Esophagus squamous epithelium (tissue), 5 donors: ENCODE data around the gene CDC42BPA. TPM values are rescaled to one million over a fixed set of nuclear protein-coding genes. Genes with fewer than 3 reads are reported as not detected.

ENCODE experiments used
- DNase-seq: peaks from one replicate; lab custom pipeline; 2025; lab: John Stamatoyannopoulos, UW
- H3K27ac ChIP-seq, 4 donors: fragments of 200-600 bp; sonication (generic); one replicate each; pipeline ENCODE4 v1.5.1; 2016 to 2019; ENCODE audit warnings: mild to moderate bottlenecking in 1 of 4
- H3K27me3 ChIP-seq, 4 donors: fragments of 200-600 bp; sonication (generic); 1 replicate in 3 of 4; 2 replicates in 1 of 4; pipeline versions ENCODE4 v1.5.1 to v1.6.0; 2017 to 2021; ENCODE audit warnings: antibody characterized with exemption in 1 of 4
- H3K36me3 ChIP-seq, 3 donors: fragments of 200-600 bp; sonication (generic); one replicate each; pipeline ENCODE4 v1.5.1; 2016 to 2019
- H3K4me1 ChIP-seq, 3 donors: fragments of 200-600 bp; sonication (generic); one replicate each; pipeline ENCODE4 v1.5.1; 2017 to 2019
- H3K4me3 ChIP-seq, 4 donors: fragments of 200-600 bp; sonication (generic); 1 replicate in 3 of 4; 2 replicates in 1 of 4; pipeline ENCODE4 v1.5.1; 2016 to 2019; ENCODE audit warnings: mild to moderate bottlenecking in 2 of 4, moderate library complexity in 1 of 4
- H3K9me3 ChIP-seq, 3 donors: fragments of 200-600 bp; sonication (generic); one replicate each; pipeline ENCODE4 v1.5.1; 2016 to 2019
- POLR2A ChIP-seq, 4 donors: fragments of 450-650 bp; IDR thresholded peaks; one replicate each; pipeline ENCODE4 v1.6.1; 2017; ENCODE audit warnings: antibody characterized with exemption in 4 of 4, mild to moderate bottlenecking in 4 of 4, moderate library complexity in 3 of 4
- WGBS, 2 donors: methylation state at CpG; one replicate each; pipeline ENCODE4 v1.1.5; 2018; 5-methylcytosine and 5-hydroxymethylcytosine counted together
- intact Hi-C: fragments of 100-400 bp; cut with DNase I; formaldehyde crosslinking; loops from one replicate; pipeline ENCODE4 v1.15.0; 2022
- total RNA-seq, 4 donors: library from RNA; depleted of rRNA; stranded (reverse); fragments of >200 nt; gene quantifications; one replicate each; pipeline ENCODE4 v1.1.0, GENCODE V29; 2016
- TF ChIP-seq, protein P1 (sequence below), 6 experiments: fragments of 450-650 bp in 4 of 6; fragments of 200-600 bp in 2 of 6; sonication (generic) in 2 of 6; IDR thresholded peaks; one replicate each; pipeline ENCODE4 v1.5.1; 2016 to 2019; ENCODE audit warnings: antibody characterized with exemption in 6 of 6, mild to moderate bottlenecking in 4 of 6, moderate library complexity in 4 of 6
- donor health status: DM: yes; HTN: yes; CAD: no.

The CDC42BPA gene
- total RNA-seq, 4 donors from 2014 or later, result 4.3 to 33.6 (median 17.2) TPM

DNA sequence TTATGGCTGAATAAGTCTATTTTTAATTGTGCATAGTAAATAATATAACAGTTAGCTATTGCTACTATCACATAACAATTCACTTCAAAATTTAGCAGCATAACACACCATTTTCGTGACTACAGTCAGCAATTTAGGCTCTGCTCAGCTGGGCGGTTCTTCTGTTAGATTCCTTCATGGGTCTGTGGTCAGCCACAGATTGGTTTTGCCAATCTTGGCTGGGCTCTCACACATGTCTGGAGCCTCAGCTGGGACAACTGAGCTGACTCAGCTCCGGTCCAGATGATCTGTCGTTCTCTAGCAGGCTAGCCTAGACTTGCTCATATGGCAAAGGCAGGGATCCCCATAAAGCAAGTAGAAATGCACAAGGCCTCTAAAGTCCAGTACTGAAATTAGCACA is 15.1 kb upstream of the CDC42BPA start:
- intact Hi-C loops, result no loop called here
- 43 to 80% methylated on average over 4 of the region's 4 CpGs for WGBS, 2 donors
- H3K4me3 ChIP-seq, result no peak overlapping the region
- DNase-seq, result no peak
- peaks cover 0 to 4% (median 0%) of the 10 kb centered on the region in 3 donors for H3K9me3 ChIP-seq
- no peak for TF ChIP-seq POLR2A (IDR thresholded peaks at IDR 0.05)
- TF ChIP-seq, protein P1, sequence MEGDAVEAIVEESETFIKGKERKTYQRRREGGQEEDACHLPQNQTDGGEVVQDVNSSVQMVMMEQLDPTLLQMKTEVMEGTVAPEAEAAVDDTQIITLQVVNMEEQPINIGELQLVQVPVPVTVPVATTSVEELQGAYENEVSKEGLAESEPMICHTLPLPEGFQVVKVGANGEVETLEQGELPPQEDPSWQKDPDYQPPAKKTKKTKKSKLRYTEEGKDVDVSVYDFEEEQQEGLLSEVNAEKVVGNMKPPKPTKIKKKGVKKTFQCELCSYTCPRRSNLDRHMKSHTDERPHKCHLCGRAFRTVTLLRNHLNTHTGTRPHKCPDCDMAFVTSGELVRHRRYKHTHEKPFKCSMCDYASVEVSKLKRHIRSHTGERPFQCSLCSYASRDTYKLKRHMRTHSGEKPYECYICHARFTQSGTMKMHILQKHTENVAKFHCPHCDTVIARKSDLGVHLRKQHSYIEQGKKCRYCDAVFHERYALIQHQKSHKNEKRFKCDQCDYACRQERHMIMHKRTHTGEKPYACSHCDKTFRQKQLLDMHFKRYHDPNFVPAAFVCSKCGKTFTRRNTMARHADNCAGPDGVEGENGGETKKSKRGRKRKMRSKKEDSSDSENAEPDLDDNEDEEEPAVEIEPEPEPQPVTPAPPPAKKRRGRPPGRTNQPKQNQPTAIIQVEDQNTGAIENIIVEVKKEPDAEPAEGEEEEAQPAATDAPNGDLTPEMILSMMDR (IDR thresholded peaks at IDR 0.05), result no peak
- H3K27ac ChIP-seq, result no peak overlapping the region
- no peaks in the 10 kb centered on the region for H3K36me3 ChIP-seq
- no peaks in the 10 kb centered on the region for H3K4me1 ChIP-seq
- H3K27me3 ChIP-seq, result no peaks in the 10 kb centered on the region

DNA sequence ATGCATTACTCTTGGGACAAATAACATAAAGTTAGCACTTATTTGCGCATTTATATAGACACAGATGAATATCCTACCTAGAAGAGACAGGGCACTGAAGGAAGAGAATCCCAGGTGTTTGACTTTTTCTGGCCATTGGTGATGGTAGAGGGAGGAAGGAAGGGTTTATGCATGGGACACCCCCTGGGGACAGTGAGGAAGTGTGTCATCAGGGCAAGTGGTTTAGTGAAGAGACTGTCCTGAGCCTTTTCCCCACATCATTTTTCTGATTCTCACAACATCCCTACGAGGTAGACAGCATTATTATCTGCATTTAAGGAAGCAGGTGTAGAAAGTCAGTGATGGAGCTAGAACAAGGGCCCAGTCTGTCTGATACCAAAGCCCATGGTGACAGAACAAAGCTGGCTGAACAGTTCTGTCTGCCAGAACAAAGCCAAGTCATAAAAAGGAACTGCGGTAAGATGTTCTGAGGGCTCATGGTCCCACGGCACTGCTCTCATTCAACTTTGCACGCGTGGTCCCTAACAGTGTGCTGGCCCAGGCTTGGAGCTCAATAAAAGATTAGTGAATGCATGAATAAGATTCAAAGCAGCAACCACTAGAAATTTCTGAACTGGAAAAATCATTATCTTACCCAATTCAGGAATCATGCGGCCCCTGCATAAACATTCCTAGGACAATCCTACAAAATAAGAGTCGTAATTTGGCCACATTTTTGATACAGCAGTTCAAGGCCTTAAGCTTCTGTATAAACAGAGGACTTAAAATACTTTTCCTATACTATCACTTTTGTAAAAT is 12.2 kb upstream of the CDC42BPA start:
- H3K4me3 ChIP-seq, result no peak overlapping the region
- 53 to 60% methylated on average over 8 of the region's 8 CpGs for WGBS, 2 donors
- H3K4me1 ChIP-seq, result no peaks in the 10 kb centered on the region
- peak overlapping the region in 2 of 4 donors; percentile 21 to 33 for H3K27ac ChIP-seq
- intact Hi-C loops, result no loop called here
- no peak for DNase-seq
- H3K36me3 ChIP-seq, result no peaks in the 10 kb centered on the region
- peaks cover 0 to 4% (median 0%) of the 10 kb centered on the region in 3 donors for H3K9me3 ChIP-seq
- TF ChIP-seq, protein P1 (IDR thresholded peaks at IDR 0.05), result no peak
- no peak for TF ChIP-seq POLR2A (IDR thresholded peaks at IDR 0.05)
- no peaks in the 10 kb centered on the region for H3K27me3 ChIP-seq

- intact Hi-C loops, result no loop called here
- Histone ChIP-seq H3K36me3 (no peaks in the 10 kb centered on the region), H3K27me3 (no peaks in the 10 kb centered on the region), H3K4me3 (no peak overlapping the region), H3K9me3 (peaks cover 0 to 8% (median 0%) of the 10 kb centered on the region in 3 donors), H3K4me1 (no peaks in the 10 kb centered on the region), H3K27ac (no peak overlapping the region)
- TF ChIP-seq, protein P1 (IDR thresholded peaks at IDR 0.05), result no peak
- no peak for TF ChIP-seq POLR2A (IDR thresholded peaks at IDR 0.05)
- DNase-seq, result no peak
- 74 to 86% methylated on average over 6 of the region's 6 CpGs for WGBS, 2 donors
These were observed 10.2 kb upstream of the CDC42BPA start for GRCh38 chr1:227328405-227329019.

GRCh38 chr1:227325156-227325555 is 6.9 kb upstream of the CDC42BPA start:
- DNase-seq, result no peak
- 86 to 95% methylated on average over 3 of the region's 3 CpGs for WGBS, 2 donors
- Histone ChIP-seq H3K27ac (no peak overlapping the region), H3K4me3 (no peak overlapping the region), H3K36me3 (no peaks in the 10 kb centered on the region), H3K4me1 (no peaks in the 10 kb centered on the region), H3K9me3 (peaks cover 0 to 7% (median 0%) of the 10 kb centered on the region in 3 donors), H3K27me3 (no peaks in the 10 kb centered on the region)
- no peak for TF ChIP-seq POLR2A (IDR thresholded peaks at IDR 0.05)
- TF ChIP-seq, protein P1 (IDR thresholded peaks at IDR 0.05), result no peak
- intact Hi-C loops, result no loop called here

GRCh38 chr1:227323967-227324268 is 5.6 kb upstream of the CDC42BPA start:
- no peak for DNase-seq
- no peaks in the 10 kb centered on the region for H3K36me3 ChIP-seq
- H3K9me3 ChIP-seq, result peaks cover 0 to 7% (median 0%) of the 10 kb centered on the region in 3 donors
- TF ChIP-seq, protein P1 (IDR thresholded peaks at IDR 0.05), result no peak
- TF ChIP-seq POLR2A (IDR thresholded peaks at IDR 0.05), result no peak
- H3K27ac ChIP-seq, result no peak overlapping the region
- H3K4me3 ChIP-seq, result no peak overlapping the region
- intact Hi-C loops, result no loop called here
- H3K27me3 ChIP-seq, result no peaks in the 10 kb centered on the region
- peaks cover 0 to 6% (median 3%) of the 10 kb centered on the region in 3 donors for H3K4me1 ChIP-seq
